Adrenal gland (tissue), 5 donors: ENCODE data around the gene MAML2.

Experiments used
- POLR2A ChIP-seq, 2 donors: fragments of 450-650 bp; IDR thresholded peaks; one replicate each; pipeline ENCODE4 v1.6.1; 2017; ENCODE audit warnings: antibody characterized with exemption in 2 of 2, mild to moderate bottlenecking in 2 of 2, moderate library complexity in 1 of 2
- TF ChIP-seq, protein P1 (sequence below), 6 experiments: fragments of 450-650 bp in 4 of 6; fragments of 200-600 bp in 2 of 6; sonication (generic) in 1 of 6; IDR thresholded peaks; 1 replicate in 5 of 6; 2 replicates in 1 of 6; pipeline versions ENCODE4 v1.5.1 to v1.8.0; 2016 to 2021; ENCODE audit warnings: antibody characterized with exemption in 6 of 6, mild to moderate bottlenecking in 2 of 6, moderate library complexity in 1 of 6
- donor health status: DM: no; HTN: no; CAD: no.

DNA sequence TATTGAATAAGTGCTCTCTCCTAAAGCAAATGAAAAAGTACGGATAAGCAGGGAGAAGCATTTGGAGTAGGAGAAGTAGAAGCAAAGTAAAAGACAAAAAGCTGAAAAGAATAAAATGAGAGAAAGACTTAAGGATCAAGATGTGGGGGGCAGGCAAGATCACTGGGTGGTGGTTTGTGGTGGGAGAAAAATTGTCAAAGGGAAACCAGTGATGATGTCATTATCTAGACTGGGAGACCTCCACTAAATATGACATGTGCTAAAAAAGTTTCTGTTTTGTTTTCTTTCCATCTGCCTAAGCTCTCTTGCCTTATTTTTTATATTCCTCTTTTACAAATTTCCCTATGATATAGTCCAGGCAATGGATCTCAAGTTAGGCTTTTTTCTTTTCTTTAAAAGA, 14.8 kb upstream of the MAML2 start:
- TF ChIP-seq, protein P1, sequence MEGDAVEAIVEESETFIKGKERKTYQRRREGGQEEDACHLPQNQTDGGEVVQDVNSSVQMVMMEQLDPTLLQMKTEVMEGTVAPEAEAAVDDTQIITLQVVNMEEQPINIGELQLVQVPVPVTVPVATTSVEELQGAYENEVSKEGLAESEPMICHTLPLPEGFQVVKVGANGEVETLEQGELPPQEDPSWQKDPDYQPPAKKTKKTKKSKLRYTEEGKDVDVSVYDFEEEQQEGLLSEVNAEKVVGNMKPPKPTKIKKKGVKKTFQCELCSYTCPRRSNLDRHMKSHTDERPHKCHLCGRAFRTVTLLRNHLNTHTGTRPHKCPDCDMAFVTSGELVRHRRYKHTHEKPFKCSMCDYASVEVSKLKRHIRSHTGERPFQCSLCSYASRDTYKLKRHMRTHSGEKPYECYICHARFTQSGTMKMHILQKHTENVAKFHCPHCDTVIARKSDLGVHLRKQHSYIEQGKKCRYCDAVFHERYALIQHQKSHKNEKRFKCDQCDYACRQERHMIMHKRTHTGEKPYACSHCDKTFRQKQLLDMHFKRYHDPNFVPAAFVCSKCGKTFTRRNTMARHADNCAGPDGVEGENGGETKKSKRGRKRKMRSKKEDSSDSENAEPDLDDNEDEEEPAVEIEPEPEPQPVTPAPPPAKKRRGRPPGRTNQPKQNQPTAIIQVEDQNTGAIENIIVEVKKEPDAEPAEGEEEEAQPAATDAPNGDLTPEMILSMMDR (IDR thresholded peaks at IDR 0.05), result no peak
- TF ChIP-seq POLR2A (IDR thresholded peaks at IDR 0.05), result no peak
